Tibial nerve (tissue), 4 donors: Measurements from ENCODE around the gene GARIN3. TPM values are rescaled to one million over a fixed set of nuclear protein-coding genes. Genes with fewer than 3 reads are reported as not detected.

Experiments
- DNase-seq, 2 donors: peaks; one replicate each; pipeline ENCODE4 v3.0.0-alpha.2; 2019; ENCODE audit warnings: low spot score in 2 of 2
- H3K27ac ChIP-seq, 4 donors: fragments of 200-600 bp; sonication (generic) in 3 of 4; one replicate each; pipeline ENCODE4 v1.5.1; 2017 to 2019; ENCODE audit warnings: mild to moderate bottlenecking in 1 of 4
- H3K27me3 ChIP-seq, 2 donors: fragments of 200-600 bp; sonication (generic) in 1 of 2; one replicate each; pipeline versions ENCODE4 v1.5.1 to v1.6.0; 2017 to 2019
- H3K36me3 ChIP-seq, 3 donors: fragments of 200-600 bp; sonication (generic); one replicate each; pipeline ENCODE4 v1.5.1; 2018 to 2019
- H3K4me1 ChIP-seq, 4 donors: fragments of 200-600 bp; sonication (generic) in 3 of 4; one replicate each; pipeline ENCODE4 v1.5.1; 2017 to 2019
- H3K4me3 ChIP-seq, 4 donors: fragments of 200-600 bp; sonication (generic) in 3 of 4; one replicate each; pipeline ENCODE4 v1.5.1; 2017 to 2019; ENCODE audit warnings: mild to moderate bottlenecking in 1 of 4, moderate library complexity in 1 of 4
- H3K9me3 ChIP-seq, 4 donors: fragments of 200-600 bp; sonication (generic) in 3 of 4; one replicate each; pipeline ENCODE4 v1.5.1; 2017 to 2019
- CTCF ChIP-seq, 5 experiments: fragments of 200-600 bp in 3 of 5; fragments of 450-650 bp in 2 of 5; sonication (generic) in 3 of 5; IDR thresholded peaks; one replicate each; pipeline ENCODE4 v1.5.1; 2016 to 2019; ENCODE audit warnings: antibody characterized with exemption in 5 of 5, mild to moderate bottlenecking in 3 of 5, moderate library complexity in 2 of 5
- EP300 ChIP-seq, 2 donors: sonication (generic); formaldehyde crosslinking; IDR thresholded peaks; one replicate each; pipeline ENCODE4 v1.6.1; 2017; ENCODE audit warnings: antibody characterized with exemption in 2 of 2, mild to moderate bottlenecking in 1 of 2
- POLR2A ChIP-seq, 2 donors: fragments of 450-650 bp; IDR thresholded peaks; one replicate each; pipeline ENCODE4 v1.6.1; 2017; ENCODE audit warnings: antibody characterized with exemption in 2 of 2, mild to moderate bottlenecking in 2 of 2, moderate library complexity in 2 of 2
- WGBS, 2 donors: methylation state at CpG; one replicate each; pipeline ENCODE4 v1.1.5; 2018; 5-methylcytosine and 5-hydroxymethylcytosine counted together
- total RNA-seq, 4 donors: library from RNA; depleted of rRNA; stranded (reverse); fragments of >200 nt; gene quantifications; one replicate each; pipeline ENCODE4 v1.1.0, GENCODE V29; 2016

Gene GARIN3
- total RNA-seq, 4 donors from 2014 or later: not detected

- TF ChIP-seq POLR2A (IDR thresholded peaks at IDR 0.05) (no peak), EP300 (IDR thresholded peaks at IDR 0.05) (no peak), CTCF (IDR thresholded peaks at IDR 0.05) (no peak)
- Histone ChIP-seq H3K9me3 (no peaks in the 10 kb centered on the region), H3K27me3 (no peaks in the 10 kb centered on the region), H3K36me3 (no peaks in the 10 kb centered on the region), H3K4me3 (no peak overlapping the region), H3K27ac (no peak overlapping the region), H3K4me1 (no peaks in the 10 kb centered on the region)
- 53 to 55% methylated on average over 1 of the region's 1 CpG for WGBS, 2 donors
- no peak for DNase-seq
Measured at GRCh38 chr5:157115502-157115901, 50.6 kb downstream of the GARIN3 start.

GRCh38 chr5:157115012-157115411 lies 51.1 kb downstream of the GARIN3 start:
- DNase-seq: no peak
- H3K9me3 ChIP-seq: no peaks in the 10 kb centered on the region
- no peak for TF ChIP-seq EP300 (IDR thresholded peaks at IDR 0.05)
- TF ChIP-seq CTCF (IDR thresholded peaks at IDR 0.05): no peak
- TF ChIP-seq POLR2A (IDR thresholded peaks at IDR 0.05): no peak

DNA sequence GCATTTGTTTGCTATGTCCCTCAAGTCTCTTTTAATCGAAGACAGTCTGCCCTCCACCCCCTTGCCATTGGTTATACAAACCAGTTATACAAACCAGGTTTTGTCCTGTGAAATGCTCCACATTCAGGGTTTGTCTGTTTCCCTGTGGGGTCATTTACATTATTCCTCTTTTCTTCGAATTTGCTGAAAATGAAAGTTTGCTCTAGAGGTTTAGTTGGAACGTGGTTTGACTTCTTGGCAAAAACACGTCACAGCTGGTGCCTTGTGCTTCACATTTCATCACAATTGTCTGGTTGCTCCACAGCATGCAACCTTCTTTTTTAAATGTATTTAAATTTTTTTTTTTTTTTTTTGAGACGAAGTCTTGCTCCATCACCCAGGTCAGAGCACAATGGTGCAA lies 53.1 kb downstream of the GARIN3 start:
- no peaks in the 10 kb centered on the region for H3K9me3 ChIP-seq
- H3K4me3 ChIP-seq: no peak overlapping the region
- TF ChIP-seq POLR2A (IDR thresholded peaks at IDR 0.05): no peak
- TF ChIP-seq CTCF (IDR thresholded peaks at IDR 0.05): no peak
- peak in 1 of 2 donors; percentile 27 for TF ChIP-seq EP300 (IDR thresholded peaks at IDR 0.05)
- DNase-seq: no peak
- H3K27me3 ChIP-seq: no peaks in the 10 kb centered on the region
- H3K27ac ChIP-seq: peak overlapping the region in 1 of 4 donors; percentile 34
- H3K36me3 ChIP-seq: no peaks in the 10 kb centered on the region
- WGBS, 2 donors: 30 to 33% methylated on average over 5 of the region's 5 CpGs
- no peaks in the 10 kb centered on the region for H3K4me1 ChIP-seq

More at GRCh38 chr5:157115012-157115411, 51.1 kb downstream of the GARIN3 start:
- H3K27me3 ChIP-seq: no peaks in the 10 kb centered on the region
- H3K4me1 ChIP-seq: no peaks in the 10 kb centered on the region
- H3K36me3 ChIP-seq: no peaks in the 10 kb centered on the region
- no peak overlapping the region for H3K4me3 ChIP-seq
- no peak overlapping the region for H3K27ac ChIP-seq

Other genes with a start within 250 kb of the GARIN3 start
- not detected for gene TIMD4, start 203.0 kb downstream of the GARIN3 start, total RNA-seq
- gene HAVCR1, start 107.1 kb downstream of the GARIN3 start, total RNA-seq: under 1 TPM in 1 of 4 donors, not detected in 3; 0.42 TPM
- 10 to 100 TPM in 3 of 4 donors, 1 to 10 TPM in 1; 7.7 to 32.1 (median 13.8) TPM for gene HAVCR2, start 57.2 kb downstream of the GARIN3 start, total RNA-seq
- gene MED7, start 23.4 kb downstream of the GARIN3 start, total RNA-seq: 10 to 100 TPM in 3 of 4 donors, 1 to 10 TPM in 1; 5.9 to 15.7 (median 12.3) TPM
- 1 to 10 TPM in 3 of 4 donors, under 1 TPM in 1; 0.44 to 3.3 (median 1.2) TPM for gene ITK, start 14.6 kb upstream of the GARIN3 start, total RNA-seq
- 10 to 100 TPM; 14.4 to 27.3 (median 18.0) TPM for gene CYFIP2, start 99.9 kb upstream of the GARIN3 start, total RNA-seq